ENCODE data around the gene LHFPL5. TPM values are rescaled to one million over a fixed set of nuclear protein-coding genes. Genes with fewer than 3 reads are reported as not detected.

The LHFPL5 gene
- total RNA-seq, 1 donor from 2014 or later: not detected

DNA sequence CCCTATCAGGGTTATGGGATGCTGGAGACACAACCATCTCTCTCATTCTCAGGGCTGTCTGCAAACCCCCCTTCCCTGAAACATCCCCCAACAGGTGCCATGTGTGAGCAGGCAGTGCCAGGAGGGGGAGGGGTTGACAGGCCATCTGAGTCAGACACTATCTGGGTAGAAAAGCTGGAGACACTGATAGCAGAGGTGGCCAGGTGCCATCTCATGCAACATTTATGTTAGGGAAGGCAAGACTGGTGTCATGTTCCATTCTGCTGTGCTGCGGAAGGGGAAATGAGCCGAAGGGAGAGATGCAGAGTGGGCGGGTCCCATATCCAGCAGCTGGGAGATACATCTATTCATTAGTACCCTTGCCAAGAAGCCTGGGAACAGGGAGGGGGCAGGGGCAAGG lies 3.5 kb downstream of the LHFPL5 start:
- DNase-seq: no peak
- H3K36me3 Mint-ChIP-seq (ENCODE audit: low read depth): no peaks in the 10 kb centered on the region
- peaks cover 3% of the 10 kb centered on the region for H3K9me3 Mint-ChIP-seq
- H3K27ac Mint-ChIP-seq: no peak overlapping the region
- no peak overlapping the region for H3K4me3 Mint-ChIP-seq
- intact Hi-C loops (cut with micrococcal nuclease): no loop called here
- peaks cover 4% of the 10 kb centered on the region for H3K27me3 Mint-ChIP-seq
- H3K4me1 Mint-ChIP-seq: peaks cover 2% of the 10 kb centered on the region

DNA sequence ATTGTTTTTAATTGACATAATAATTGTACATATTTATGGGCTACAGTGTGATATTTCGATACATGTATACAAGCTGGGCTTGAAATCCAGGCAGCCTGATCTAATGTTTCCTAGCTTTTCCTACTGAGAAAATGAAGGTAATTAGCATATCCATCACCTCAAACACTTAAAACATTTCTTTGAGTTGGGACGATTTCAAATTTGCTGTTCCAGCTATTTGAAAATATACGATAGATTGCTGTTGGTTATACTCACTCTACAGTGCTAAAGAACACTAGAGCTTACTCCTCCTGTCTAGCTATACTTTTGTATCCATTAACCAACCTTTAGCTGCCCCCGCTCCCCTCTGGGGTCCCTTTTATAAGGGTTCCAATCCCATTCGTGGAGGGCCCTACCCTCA lies 4.7 kb downstream of the LHFPL5 start:
- DNase-seq: no peak
- Mint-ChIP-seq H3K9me3 (peaks cover 3% of the 10 kb centered on the region), H3K27ac (no peak overlapping the region), H3K4me3 (no peak overlapping the region), H3K36me3 (ENCODE audit: low read depth) (no peaks in the 10 kb centered on the region), H3K4me1 (peaks cover 2% of the 10 kb centered on the region), H3K27me3 (peaks cover 4% of the 10 kb centered on the region)
- intact Hi-C loops (cut with micrococcal nuclease): no loop called here

DNA sequence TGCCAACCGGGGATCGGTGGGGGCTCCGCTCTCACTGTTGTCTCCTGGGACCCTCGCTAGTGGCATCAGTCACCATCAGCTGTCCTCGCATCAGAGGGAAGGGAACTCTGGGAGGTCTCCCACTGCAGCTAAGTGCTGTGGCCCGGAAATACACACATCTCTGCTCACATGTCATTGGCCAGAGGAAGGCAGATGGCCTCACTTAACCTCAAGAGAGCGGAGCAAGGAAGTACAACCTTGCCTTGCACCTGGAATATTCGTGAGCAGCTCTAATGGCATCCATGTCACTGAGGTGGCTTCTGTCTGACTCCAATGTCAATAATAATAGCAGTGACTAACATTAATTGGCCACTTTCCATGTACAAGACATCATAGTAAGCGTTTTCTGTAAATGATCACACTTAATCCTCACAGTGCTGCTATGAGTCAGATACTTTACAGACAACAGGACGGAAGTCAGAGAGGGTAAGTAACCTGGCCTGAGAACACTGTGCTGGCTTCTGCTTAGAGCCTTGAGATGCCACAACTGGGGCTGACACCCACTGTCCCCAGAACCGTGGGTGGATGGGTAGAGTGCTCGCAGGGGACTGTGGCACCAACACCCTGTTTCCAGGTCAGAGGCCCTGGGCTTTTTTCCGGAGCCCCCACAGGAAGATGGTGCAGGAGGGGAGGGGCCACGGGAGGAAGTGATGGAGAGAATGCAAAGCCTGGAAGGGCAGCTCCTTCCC lies 6.0 kb downstream of the LHFPL5 start:
- H3K4me3 Mint-ChIP-seq: no peak overlapping the region
- H3K27me3 Mint-ChIP-seq: peaks cover 4% of the 10 kb centered on the region
- H3K36me3 Mint-ChIP-seq (ENCODE audit: low read depth): no peaks in the 10 kb centered on the region
- no peaks in the 10 kb centered on the region for H3K9me3 Mint-ChIP-seq
- H3K4me1 Mint-ChIP-seq: peaks cover 2% of the 10 kb centered on the region
- intact Hi-C loops (cut with micrococcal nuclease): no loop called here
- DNase-seq: no peak
- H3K27ac Mint-ChIP-seq: no peak overlapping the region

DNA sequence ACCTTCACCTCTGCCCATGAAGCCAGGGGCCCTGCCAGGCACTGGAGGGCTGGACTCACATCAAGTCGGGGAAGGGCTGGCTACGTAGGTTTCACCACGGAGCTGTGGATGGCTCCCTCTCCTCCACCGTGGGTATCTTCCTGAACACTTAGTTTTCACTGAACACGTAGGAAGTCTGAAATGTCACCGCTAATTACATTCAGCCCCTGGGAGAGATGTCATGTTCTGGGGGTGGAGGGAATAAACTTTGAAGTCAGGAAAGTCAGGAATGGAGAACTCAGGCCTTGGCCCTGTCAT lies 6.5 kb downstream of the LHFPL5 start:
- Mint-ChIP-seq H3K4me1 (peaks cover 2% of the 10 kb centered on the region), H3K27ac (no peak overlapping the region), H3K27me3 (peaks cover 4% of the 10 kb centered on the region), H3K9me3 (no peaks in the 10 kb centered on the region), H3K4me3 (no peak overlapping the region), H3K36me3 (ENCODE audit: low read depth) (no peaks in the 10 kb centered on the region)
- intact Hi-C loops (cut with micrococcal nuclease): no loop called here
- DNase-seq: no peak

DNA sequence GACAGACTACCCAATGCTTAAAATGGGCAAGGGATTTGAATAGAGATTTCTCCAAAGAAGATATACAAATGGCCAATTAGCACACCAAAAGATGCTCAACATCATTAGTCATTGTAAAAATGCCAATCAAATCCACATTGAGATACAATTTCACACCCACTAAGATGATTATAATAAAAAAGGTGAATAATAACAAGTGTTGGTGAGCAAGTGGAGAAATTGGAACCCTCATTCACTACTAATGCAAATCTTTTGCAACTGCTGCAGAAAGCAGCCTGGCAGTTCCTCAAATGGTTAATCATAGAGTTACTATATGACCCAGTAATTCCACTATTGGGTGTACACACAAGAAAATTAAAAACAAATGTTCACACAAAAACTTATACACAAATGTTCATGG lies 12.4 kb downstream of the LHFPL5 start:
- intact Hi-C loops (cut with micrococcal nuclease): no loop called here
- Mint-ChIP-seq H3K9me3 (no peaks in the 10 kb centered on the region), H3K27ac (no peak overlapping the region), H3K4me3 (no peak overlapping the region), H3K36me3 (ENCODE audit: low read depth) (no peaks in the 10 kb centered on the region), H3K27me3 (peaks cover 3% of the 10 kb centered on the region), H3K4me1 (no peaks in the 10 kb centered on the region)
- no peak for DNase-seq

DNA sequence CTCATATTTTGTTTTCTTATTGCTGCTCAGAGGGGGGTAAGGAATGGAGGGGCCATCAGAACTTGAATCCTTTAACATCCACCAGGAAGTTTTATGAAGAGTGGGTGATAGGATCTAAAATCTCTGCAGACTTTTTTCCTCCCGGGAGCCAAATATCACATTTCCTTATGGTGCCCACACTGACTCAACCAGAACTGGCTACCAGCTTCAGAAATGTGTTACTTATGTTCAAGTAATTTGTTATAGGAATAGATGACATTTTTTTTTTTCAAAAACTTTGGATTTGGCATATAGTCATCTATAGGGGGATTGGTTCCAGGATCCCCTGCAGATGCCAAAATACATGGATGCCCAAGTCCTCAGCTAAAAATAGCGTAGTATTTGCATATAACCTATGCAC lies 18.4 kb downstream of the LHFPL5 start:
- Mint-ChIP-seq H3K4me3 (no peak overlapping the region), H3K27me3 (peaks cover 6% of the 10 kb centered on the region), H3K36me3 (ENCODE audit: low read depth) (no peaks in the 10 kb centered on the region), H3K4me1 (no peaks in the 10 kb centered on the region), H3K9me3 (no peaks in the 10 kb centered on the region), H3K27ac (no peak overlapping the region)
- intact Hi-C loops (cut with micrococcal nuclease): no loop called here
- no peak for DNase-seq

DNA sequence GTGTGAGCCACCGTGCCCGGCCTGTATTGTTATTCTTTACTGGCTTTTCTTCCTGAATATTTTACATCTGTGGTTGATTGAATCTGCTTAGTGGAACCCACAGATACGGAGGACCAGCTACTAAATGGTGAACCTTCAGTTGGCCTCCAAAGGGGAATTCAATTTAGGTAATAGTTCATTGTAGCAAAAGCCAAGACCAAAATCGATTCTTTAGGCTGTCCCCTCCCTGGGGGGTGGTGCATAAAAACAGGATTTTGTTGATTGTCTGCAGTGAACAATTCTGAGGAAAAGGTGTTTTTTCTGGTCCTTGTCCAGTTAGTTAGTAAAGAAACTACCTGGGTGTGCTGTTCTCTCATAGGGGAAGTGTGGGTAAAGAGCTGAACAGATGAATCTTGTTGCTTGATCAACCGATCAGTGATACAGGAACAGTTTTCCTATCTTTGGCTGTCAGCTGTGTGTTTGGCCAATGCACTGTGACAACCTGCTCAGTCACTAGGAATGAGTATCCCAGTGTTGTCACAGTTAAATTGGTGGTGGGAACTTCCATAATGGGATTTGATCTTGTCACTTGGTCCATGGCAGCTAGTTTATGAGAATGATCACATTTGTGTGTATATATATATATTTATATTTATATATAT lies 19.5 kb downstream of the LHFPL5 start:
- H3K27ac Mint-ChIP-seq: no peak overlapping the region
- H3K4me1 Mint-ChIP-seq: no peaks in the 10 kb centered on the region
- H3K9me3 Mint-ChIP-seq: no peaks in the 10 kb centered on the region
- DNase-seq: no peak
- intact Hi-C loops (cut with micrococcal nuclease): no loop called here
- peaks cover 3% of the 10 kb centered on the region for H3K27me3 Mint-ChIP-seq
- no peak overlapping the region for H3K4me3 Mint-ChIP-seq
- H3K36me3 Mint-ChIP-seq (ENCODE audit: low read depth): peaks cover 1% of the 10 kb centered on the region

DNA sequence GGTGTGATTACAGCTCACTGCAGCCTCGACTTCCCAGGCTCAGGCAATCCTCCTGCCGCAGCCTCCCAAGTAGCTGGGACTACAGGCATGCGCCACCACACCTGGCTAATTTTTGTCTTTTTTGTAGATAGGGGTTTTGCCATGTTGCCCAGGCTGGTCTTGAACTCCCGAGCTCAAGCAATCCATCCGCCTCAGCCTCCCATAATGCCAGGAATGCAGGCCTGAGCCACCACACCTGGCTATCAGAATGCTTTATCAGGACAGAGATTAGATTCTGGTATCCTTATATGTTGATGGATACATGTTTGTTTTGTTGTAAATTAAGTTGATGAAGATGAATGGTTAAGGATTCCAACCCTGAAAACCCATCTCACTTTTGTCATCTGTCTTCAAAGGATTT lies 24.2 kb downstream of the LHFPL5 start:
- Mint-ChIP-seq H3K27ac (no peak overlapping the region), H3K36me3 (ENCODE audit: low read depth) (peaks cover 18% of the 10 kb centered on the region), H3K4me1 (no peaks in the 10 kb centered on the region), H3K4me3 (no peak overlapping the region), H3K9me3 (no peaks in the 10 kb centered on the region), H3K27me3 (peaks cover 3% of the 10 kb centered on the region)
- DNase-seq: no peak
- intact Hi-C loops (cut with micrococcal nuclease): no loop called here

DNA sequence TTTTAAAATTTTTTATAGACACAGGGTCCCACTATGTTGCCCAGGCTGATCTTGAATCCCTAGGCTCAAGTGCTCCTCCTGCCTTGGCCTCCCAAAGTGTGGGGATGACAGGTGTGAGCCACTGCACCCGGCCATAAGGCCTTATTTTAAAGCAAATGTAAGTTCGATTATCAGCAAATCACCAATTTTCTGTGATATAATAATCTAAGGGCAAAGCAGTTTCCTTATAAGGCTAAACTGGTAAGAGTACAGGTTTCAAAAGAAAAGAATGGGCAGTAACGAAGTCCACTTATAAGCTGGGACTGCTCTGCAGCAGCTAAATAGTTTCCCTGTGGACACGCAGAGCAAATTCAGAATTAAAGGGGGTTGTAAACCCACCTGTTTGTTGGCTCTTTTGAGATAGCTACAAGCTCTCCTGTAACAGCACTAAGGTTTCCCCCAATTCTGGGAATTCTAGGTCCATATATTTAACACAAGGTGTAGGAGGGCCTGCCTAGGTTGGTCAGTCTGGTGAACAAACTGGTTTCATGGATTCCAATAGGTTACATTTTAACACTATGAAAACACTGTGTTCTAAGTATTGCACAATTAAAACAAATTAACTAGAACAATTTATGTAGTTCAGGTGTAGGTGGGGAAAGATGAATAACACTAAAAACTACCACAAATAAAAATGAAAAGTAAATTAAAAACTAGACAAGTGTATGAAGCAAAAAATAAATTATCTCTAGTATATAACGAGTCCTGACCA lies 26.3 kb downstream of the LHFPL5 start:
- Mint-ChIP-seq H3K4me1 (no peaks in the 10 kb centered on the region), H3K9me3 (no peaks in the 10 kb centered on the region), H3K27ac (no peak overlapping the region), H3K36me3 (ENCODE audit: low read depth) (peaks cover 33% of the 10 kb centered on the region), H3K4me3 (no peak overlapping the region), H3K27me3 (no peaks in the 10 kb centered on the region)
- no peak for DNase-seq
- intact Hi-C loops (cut with micrococcal nuclease): no loop called here

DNA sequence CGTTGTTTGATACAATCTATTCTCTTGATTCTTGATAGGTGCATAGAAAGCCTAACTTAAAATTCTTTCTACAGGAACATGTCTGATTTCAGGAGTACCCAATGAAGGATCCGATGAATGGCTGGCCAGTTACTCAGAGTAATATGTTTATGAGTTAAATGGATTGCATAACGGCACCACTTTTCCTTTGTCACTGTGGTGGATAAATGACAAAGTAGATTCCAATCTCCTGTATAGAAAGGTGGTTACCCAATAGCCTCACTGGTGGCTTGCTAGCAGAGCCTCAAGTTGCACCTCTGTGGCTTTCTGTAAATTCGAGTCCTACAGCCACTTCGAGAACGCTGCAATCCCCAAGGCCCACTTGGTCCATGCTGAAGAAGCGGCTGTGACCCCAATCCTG lies 28.4 kb downstream of the LHFPL5 start:
- no peak for DNase-seq
- Mint-ChIP-seq H3K9me3 (no peaks in the 10 kb centered on the region), H3K27ac (no peak overlapping the region), H3K4me1 (no peaks in the 10 kb centered on the region), H3K27me3 (no peaks in the 10 kb centered on the region), H3K4me3 (no peak overlapping the region), H3K36me3 (ENCODE audit: low read depth) (peaks cover 44% of the 10 kb centered on the region)
- intact Hi-C loops (cut with micrococcal nuclease): no loop called here

DNA sequence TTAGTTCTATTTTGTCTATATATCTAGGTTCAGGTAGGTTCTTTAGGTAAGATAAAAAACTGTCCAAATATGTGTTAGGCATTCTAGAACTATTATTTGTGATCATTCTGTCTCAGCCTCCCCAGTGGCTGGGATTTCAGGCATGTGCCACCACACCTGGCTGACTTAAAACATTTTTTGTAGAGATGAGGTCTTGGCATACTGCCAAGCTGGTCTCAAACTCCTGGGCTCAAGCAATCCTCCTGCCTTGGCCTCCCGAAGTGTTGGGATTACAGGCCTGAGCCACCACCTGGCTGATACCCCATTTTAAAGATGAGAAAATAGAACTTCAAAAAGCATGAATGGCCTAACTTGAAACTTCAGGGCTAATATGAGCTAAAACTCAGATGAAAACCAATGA lies 33.9 kb downstream of the LHFPL5 start:
- H3K4me1 Mint-ChIP-seq: no peaks in the 10 kb centered on the region
- H3K9me3 Mint-ChIP-seq: no peaks in the 10 kb centered on the region
- intact Hi-C loops (cut with micrococcal nuclease): no loop called here
- peaks cover 68% of the 10 kb centered on the region for H3K36me3 Mint-ChIP-seq (ENCODE audit: low read depth)
- H3K4me3 Mint-ChIP-seq: no peak overlapping the region
- no peaks in the 10 kb centered on the region for H3K27me3 Mint-ChIP-seq
- no peak overlapping the region for H3K27ac Mint-ChIP-seq
- no peak for DNase-seq

DNA sequence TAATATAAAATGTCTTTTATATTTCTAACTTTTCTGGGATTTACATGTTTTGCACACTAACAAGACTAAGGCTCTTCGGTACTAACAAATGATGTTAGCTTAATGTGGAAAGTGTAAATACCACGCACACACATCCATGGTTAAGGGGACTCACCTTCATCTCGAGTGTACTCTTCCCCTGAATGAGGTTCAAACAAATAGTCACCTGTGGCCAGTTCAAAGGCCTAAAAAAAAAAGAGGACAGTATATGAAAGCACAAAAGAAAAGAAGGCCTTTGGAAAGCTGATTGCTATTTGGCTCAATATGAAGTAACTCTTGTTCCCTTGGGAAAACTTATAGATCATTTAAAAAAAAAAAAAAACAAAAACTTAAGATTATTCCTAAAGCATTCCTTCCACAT lies 37.2 kb downstream of the LHFPL5 start:
- Mint-ChIP-seq H3K4me3 (no peak overlapping the region), H3K27me3 (no peaks in the 10 kb centered on the region), H3K4me1 (peaks cover 2% of the 10 kb centered on the region), H3K27ac (no peak overlapping the region), H3K9me3 (no peaks in the 10 kb centered on the region), H3K36me3 (ENCODE audit: low read depth) (peaks cover 64% of the 10 kb centered on the region)
- DNase-seq: no peak
- intact Hi-C loops (cut with micrococcal nuclease): no loop called here

DNA sequence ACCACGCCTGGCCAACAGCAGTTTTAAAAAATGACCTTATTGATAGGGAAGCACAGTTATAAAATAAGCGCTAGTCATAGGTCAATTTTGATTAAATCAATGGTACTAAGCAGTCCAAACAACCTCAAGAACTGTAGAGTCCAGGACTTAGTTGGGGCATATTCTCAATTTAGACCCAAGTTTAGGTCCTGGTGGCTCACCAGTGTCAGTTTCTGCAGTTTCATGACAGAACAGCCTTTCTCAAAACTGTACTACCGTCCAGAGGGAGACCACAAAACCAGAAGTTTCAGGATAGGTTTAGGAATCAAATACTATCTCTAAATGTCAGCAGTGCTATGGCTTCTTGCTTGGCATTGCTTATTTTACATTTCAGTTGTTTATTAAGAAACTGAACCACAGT lies 39.1 kb downstream of the LHFPL5 start:
- peaks cover 68% of the 10 kb centered on the region for H3K36me3 Mint-ChIP-seq (ENCODE audit: low read depth)

DNA sequence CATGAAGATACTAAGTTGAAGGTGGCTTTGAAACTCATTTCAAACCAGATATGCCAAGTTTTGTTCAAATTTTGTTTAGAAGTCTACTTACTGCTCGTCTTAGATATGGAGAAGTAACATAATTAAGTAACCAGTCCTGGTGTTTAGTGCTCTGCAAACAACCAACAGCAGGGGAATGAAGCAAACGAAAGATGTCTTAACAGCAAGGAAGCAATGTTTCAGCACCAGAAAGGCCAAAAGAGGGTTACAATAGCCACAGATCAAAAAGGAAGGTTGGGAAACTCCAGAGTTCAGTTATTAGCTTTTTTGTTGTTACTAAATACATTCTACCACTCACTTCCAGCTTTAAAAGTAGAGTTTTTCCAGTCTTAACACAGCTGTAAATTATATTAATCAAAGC lies 45.1 kb downstream of the LHFPL5 start:
- no peak for DNase-seq
- intact Hi-C loops (cut with micrococcal nuclease): no loop called here
- Mint-ChIP-seq H3K4me1 (peaks cover 5% of the 10 kb centered on the region), H3K9me3 (peaks cover 7% of the 10 kb centered on the region), H3K36me3 (ENCODE audit: low read depth) (peaks cover 77% of the 10 kb centered on the region), H3K27ac (no peak overlapping the region), H3K4me3 (no peak overlapping the region), H3K27me3 (no peaks in the 10 kb centered on the region)

More for the DNA sequence above, 39.1 kb downstream of the LHFPL5 start:
- Mint-ChIP-seq H3K27ac (no peak overlapping the region), H3K9me3 (peaks cover 7% of the 10 kb centered on the region), H3K4me1 (peaks cover 2% of the 10 kb centered on the region), H3K4me3 (no peak overlapping the region), H3K27me3 (no peaks in the 10 kb centered on the region)
- intact Hi-C loops (cut with micrococcal nuclease): no loop called here
- DNase-seq: no peak
